H54 (cell line): Measurements from ENCODE around the gene SIGLEC6.

Experiments used
- DNase-seq: peaks from one replicate; pipeline ENCODE4 v3.0.0; 2011; ENCODE audit warnings: low spot score, mixed read lengths; ENCODE audit not compliant: insufficient read length
- FAIRE-seq: peaks from 3 replicates; lab custom pipeline; 2011; peaks lifted over from hg19 to GRCh38; lab: Jason Lieb, UNC
- POLR2A ChIP-seq: IDR thresholded peaks from 2 replicates; pipeline ENCODE4 v1.6.1; 2011; ENCODE audit warnings: low read depth, mild to moderate bottlenecking, low read length

SIGLEC6 gene

GRCh38 chr19:51488491-51488890, 43.0 kb downstream of the SIGLEC6 start:
- no peak for TF ChIP-seq POLR2A
- DNase-seq (no peak), FAIRE-seq (no peak)

- FAIRE-seq, result no peak
- TF ChIP-seq POLR2A, result no peak
- DNase-seq, result no peak
Observed at GRCh38 chr19:51485960-51486660, 45.4 kb downstream of the SIGLEC6 start.

GRCh38 chr19:51480590-51480989, 50.9 kb downstream of the SIGLEC6 start:
- no peak for TF ChIP-seq POLR2A
- FAIRE-seq (no peak), DNase-seq (no peak)

DNA sequence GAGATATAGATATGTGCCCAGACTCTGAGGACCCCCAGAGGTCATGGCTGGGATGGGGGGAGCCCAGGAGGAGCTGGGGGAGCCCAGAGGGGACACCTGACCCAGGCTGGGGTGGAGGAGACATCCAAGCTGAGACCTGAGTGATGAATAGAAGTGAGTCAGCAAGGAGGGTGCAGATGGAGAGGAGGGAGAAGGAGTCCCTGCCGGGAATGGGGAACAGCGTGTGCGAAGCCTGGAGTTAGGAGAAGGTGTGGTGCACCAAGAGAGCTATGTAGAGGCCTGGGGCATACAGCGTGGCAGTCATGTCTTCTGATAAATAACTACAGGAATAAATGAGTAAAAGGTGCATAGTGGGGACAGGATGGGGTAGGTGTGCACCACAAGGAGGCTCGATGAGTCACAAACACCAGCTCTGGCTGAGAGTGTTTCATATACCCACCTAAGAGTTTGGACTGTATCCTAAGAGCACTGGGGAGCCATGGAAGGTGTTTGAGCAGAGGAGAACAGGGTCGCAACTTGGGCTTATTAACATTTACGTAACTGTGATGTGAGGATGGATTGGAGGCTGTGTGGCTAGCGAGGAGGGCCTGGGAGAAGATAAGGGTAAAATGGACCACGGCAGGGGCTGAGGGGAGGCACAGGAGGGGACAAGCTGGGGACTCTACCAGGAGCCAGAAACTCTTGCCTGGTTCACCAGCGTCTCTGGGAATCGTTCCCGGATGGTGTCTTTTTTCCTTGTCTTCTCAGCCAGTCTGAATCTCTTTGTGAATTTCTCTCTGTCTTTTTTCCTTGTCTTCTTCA, 51.7 kb downstream of the SIGLEC6 start:
- no peak for TF ChIP-seq POLR2A
- no peak for DNase-seq
- FAIRE-seq, result no peak

DNA sequence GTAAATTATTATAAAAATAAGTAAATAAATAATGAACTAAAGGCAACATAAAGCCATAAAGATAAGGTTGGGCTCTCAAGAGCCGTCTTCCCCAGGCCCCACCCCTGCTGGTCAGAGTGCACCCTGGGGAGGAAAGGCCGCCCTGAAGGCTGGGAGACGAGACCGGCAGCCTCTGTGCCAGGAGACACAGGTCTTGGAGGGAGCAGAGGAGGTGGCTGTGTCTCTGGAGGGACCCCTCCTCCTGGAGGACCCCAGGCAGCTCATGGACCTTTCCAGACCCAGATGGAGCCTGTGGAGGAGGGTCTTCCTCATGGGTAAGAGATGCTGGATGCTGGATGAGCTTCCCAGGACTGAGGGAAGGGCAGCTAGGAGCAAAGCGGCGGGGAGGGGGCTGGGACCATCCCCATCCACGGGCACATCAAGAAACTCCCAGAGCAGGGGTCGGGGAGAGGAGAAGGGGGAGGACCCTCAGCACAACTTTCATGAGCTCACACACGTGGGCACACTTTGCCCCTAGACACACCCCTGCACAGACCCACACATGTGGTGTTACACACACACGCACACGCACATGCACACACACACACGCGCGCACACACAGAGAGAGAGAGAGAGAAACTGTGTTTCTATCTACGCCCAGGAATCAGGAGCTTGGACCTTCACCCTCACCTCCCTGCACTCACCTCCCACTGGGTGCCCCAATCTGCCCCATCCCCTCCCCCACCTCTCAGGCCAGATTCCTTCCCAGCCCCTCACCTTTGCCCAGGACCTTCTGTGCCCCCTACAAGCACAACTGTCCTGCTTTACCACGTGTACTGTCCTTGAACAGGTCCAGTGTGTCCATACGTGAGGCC, 52.9 kb downstream of the SIGLEC6 start, which contains the start of gene CEACAM18:
CEACAM18 (plus strand) TSS at position 159 of the 854 bp plus-strand sequence.
- FAIRE-seq, result no peak
- no peak for TF ChIP-seq POLR2A
- no peak for DNase-seq

DNA sequence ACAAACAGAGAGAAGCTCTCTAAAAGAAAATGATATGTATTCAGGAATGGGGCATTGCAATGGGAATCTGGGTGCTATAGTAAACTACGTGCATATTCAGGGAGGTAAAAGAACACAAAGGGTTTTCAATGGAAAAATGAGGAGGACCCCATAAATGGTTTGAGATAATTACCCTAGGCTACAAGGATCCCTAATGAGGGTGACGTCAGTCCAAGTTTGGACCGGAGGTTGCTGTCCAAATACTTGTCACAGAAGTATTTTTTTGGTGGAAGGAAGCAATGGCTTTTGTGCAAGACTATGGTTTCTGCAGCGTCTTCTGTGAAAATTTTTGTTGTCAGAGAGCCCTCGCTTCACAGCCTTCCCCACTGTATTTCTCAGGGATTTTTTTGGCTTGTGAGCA, 54.1 kb downstream of the SIGLEC6 start:
- DNase-seq (no peak), FAIRE-seq (no peak)
- TF ChIP-seq POLR2A, result no peak

GRCh38 chr19:51476164-51476563, 55.3 kb downstream of the SIGLEC6 start:
- FAIRE-seq (no peak), DNase-seq (no peak)
- TF ChIP-seq POLR2A, result no peak

DNA sequence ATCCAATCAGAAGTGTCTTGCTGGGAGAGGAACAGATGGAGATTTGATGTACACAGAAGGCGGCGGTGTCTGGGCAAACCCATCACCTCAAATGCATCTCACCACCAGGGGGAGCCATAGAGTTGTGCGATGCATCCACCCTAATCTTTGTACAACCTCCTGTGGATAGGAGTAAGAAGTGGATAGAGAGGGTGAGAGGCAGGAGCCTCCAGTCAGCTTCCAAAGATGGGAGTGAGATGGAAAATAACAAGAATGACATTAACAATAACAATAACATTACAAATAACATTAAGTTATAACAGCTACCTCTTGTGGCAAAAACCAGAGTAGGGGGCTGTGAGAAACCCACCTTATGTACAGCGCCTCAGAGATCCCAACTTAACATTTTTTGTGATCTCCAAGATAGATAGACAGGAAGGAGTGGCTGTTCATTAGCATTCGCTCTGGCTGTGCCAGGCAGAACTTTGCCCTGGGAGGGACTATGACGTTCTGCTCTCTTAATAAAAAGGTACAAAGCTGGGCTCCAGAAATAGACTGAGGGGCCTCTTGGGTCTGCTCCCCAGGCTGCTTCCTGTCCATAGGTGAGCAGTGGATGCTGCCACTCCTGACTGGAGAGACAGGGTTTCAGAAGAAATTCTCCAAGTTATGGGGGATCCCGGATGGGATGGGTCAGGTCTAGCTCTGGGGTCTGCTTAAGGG, 58.3 kb downstream of the SIGLEC6 start:
- FAIRE-seq (peak; percentile 45), DNase-seq (peak; percentile 54)
- TF ChIP-seq POLR2A, result no peak

GRCh38 chr19:51472607-51473006, 58.9 kb downstream of the SIGLEC6 start:
- TF ChIP-seq POLR2A, result no peak
- no peak for FAIRE-seq
- no peak for DNase-seq

GRCh38 chr19:51471527-51471926, 59.9 kb downstream of the SIGLEC6 start:
- FAIRE-seq, result no peak
- no peak for TF ChIP-seq POLR2A
- no peak for DNase-seq

DNA sequence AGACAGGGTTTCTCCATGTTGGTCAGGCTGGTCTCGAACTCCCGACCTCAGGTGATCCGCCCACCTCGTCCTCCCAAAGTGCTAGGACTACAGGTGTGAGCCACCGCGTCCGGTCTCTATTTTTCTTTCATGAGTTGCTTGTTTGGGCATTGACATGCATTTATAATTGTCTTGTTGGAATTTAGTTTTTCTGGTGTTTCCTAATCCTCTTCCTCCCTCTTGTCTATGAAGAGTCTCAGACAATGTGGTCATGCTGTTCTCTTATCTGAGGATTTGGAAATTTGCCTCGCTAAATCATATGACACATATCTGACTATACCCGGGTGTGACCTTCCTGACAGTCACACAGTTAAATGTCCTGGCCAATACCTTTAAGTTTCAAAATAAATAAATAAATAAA, 60.5 kb downstream of the SIGLEC6 start:
- DNase-seq (no peak), FAIRE-seq (no peak)
- TF ChIP-seq POLR2A, result no peak

DNA sequence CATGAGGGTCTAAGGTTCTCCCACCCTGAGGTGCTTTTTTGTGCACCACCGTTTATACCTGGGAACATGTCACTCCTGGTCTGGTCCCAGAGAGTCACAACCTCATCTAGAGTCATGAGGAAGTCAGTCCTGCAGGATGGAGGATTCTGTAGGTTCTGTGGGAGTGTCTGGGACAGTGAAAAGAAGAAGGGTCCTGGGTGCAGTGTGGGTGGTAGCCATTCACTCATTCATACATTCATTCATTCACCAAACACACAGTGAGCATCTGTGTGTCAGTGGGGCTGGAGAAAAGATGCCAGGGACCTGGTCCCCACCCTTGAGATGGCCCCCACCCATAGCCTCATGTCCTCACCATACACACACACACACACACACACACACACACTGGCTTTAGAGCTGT, 61.8 kb downstream of the SIGLEC6 start:
- FAIRE-seq (no peak), DNase-seq (no peak)
- TF ChIP-seq POLR2A, result no peak

DNA sequence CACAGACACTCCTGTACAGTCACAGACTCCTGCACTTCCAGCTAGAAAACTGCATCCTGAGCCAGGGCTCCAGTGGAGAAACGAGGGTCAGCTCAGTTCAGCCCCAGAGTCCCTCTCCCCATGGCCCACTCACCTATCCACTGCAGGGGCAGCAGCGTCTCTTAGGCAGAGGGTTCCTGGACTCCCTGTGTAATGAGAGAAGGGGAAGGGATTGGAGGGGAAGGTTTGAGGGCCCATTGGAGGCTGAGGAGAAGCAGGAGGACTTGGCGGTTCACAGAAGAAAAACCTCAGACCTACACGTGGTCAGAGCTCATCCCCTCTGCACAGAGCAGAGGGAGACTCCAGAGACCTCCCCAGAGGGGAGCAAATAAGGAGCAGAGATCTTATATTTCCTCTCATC, 62.3 kb downstream of the SIGLEC6 start:
- FAIRE-seq (no peak), DNase-seq (no peak)
- TF ChIP-seq POLR2A, result no peak

GRCh38 chr19:51468545-51468920, 62.9 kb downstream of the SIGLEC6 start:
- FAIRE-seq, result no peak
- DNase-seq, result no peak
- no peak for TF ChIP-seq POLR2A
